Measurements from ENCODE around the gene PTPRF.

Gene PTPRF

GRCh38 chr1:43668956-43669355 is 138.3 kb downstream of the PTPRF start:
- no peak overlapping the region for H3K4me3 ChIP-seq (ENCODE audit: low read length)
- no peak overlapping the region for H3K27ac ChIP-seq (ENCODE audit: low read depth, low read length)
- H3K27me3 ChIP-seq (ENCODE audit: control insufficient read depth, insufficient read depth, low read length): no peaks in the 10 kb centered on the region
- H3K36me3 ChIP-seq (ENCODE audit: control insufficient read depth, insufficient read depth, low read length): peaks cover 58% of the 10 kb centered on the region
- H3K4me1 ChIP-seq (ENCODE audit: control insufficient read depth, insufficient read depth, low read length): no peaks in the 10 kb centered on the region
- no peak overlapping the region for H3K9ac ChIP-seq (ENCODE audit: low read length)

- Histone ChIP-seq H3K27me3 (ENCODE audit: control insufficient read depth, insufficient read depth, low read length) (no peaks in the 10 kb centered on the region), H3K4me3 (ENCODE audit: low read length) (no peak overlapping the region), H3K36me3 (ENCODE audit: control insufficient read depth, insufficient read depth, low read length) (peaks cover 56% of the 10 kb centered on the region), H3K4me1 (ENCODE audit: control insufficient read depth, insufficient read depth, low read length) (no peaks in the 10 kb centered on the region), H3K9ac (ENCODE audit: low read length) (no peak overlapping the region), H3K27ac (ENCODE audit: low read depth, low read length) (no peak overlapping the region)
Measured at GRCh38 chr1:43669878-43670277, 139.2 kb downstream of the PTPRF start.

DNA sequence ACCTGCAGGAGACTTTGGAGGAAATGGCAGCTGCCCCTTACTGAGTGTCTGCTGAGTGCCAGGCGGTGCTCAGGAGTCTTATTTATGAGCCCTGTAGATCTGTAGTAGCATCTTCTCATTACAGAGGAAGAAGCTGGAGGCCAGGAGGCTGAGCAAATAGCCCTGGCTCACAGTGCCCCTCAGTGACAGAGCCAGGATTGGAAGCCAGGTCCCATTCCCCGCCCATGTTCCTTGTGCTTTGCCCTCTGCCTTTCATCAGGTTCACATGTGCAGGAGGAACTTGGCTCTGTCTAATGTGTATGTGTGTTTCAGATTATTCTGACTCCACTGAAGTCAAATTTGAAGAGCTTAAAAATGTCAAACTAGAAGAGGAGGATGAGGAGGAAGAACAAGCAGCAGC is 140.5 kb downstream of the PTPRF start:
- Histone ChIP-seq H3K27ac (ENCODE audit: low read depth, low read length) (no peak overlapping the region), H3K27me3 (ENCODE audit: control insufficient read depth, insufficient read depth, low read length) (no peaks in the 10 kb centered on the region), H3K4me1 (ENCODE audit: control insufficient read depth, insufficient read depth, low read length) (no peaks in the 10 kb centered on the region), H3K4me3 (ENCODE audit: low read length) (no peak overlapping the region), H3K9ac (ENCODE audit: low read length) (no peak overlapping the region), H3K36me3 (ENCODE audit: control insufficient read depth, insufficient read depth, low read length) (peaks cover 57% of the 10 kb centered on the region)

DNA sequence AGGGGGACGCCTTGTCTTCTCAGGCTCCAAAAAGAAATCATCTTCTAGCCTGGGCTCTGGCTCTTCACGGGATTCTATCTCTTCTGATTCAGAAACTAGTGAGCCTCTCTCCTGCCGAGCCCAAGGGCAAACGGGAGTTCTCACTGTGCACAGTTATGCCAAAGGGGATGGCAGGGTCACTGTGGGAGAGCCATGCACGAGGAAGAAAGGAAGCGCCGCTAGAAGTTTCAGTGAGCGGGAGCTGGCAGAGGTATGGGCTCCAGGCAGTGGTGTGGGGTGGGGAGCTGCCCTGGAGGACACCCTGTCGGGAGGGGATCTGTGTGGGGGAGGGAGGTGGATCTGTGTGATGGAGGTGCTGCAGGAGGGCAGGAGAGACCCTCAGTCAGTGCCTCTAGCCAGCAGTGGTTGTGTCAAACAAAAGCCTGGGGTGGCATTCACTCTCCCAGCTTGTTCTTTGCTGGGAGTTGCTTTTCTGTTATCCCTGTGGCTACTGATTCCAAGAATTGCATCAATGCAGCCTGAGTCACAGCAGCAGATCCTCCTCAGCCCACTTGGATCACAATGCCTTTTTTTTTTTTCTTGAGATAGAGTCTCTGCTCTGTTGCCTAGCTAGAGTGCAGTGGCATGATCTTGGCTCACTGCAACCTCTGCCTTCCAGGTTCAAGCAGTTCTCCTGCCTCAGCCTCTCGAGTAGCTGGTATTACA is 141.1 kb downstream of the PTPRF start:
- no peaks in the 10 kb centered on the region for H3K27me3 ChIP-seq (ENCODE audit: control insufficient read depth, insufficient read depth, low read length)
- H3K36me3 ChIP-seq (ENCODE audit: control insufficient read depth, insufficient read depth, low read length): peaks cover 52% of the 10 kb centered on the region
- H3K9ac ChIP-seq (ENCODE audit: low read length): no peak overlapping the region
- H3K4me1 ChIP-seq (ENCODE audit: control insufficient read depth, insufficient read depth, low read length): no peaks in the 10 kb centered on the region
- no peak overlapping the region for H3K27ac ChIP-seq (ENCODE audit: low read depth, low read length)
- no peak overlapping the region for H3K4me3 ChIP-seq (ENCODE audit: low read length)

DNA sequence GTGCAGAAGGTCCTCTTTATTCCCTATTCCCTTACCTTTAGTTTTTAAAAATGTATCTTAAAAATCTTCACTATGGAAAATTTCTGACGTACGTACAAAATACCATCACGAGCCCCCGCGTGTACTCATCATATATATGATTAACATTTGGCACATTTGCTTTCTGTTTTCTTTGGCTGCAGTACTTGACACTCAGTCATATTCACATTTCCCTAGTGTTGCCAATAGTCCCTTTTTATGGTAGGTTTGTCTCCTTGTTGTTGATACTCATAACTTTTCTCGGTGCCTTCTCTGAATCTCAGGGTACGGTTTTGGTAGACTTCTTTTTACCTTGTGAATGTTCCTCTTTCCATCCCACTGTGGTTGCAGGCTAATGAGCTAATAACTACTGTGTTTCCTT is 142.6 kb downstream of the PTPRF start:
- Histone ChIP-seq H3K27me3 (ENCODE audit: control insufficient read depth, insufficient read depth, low read length) (no peaks in the 10 kb centered on the region), H3K27ac (ENCODE audit: low read depth, low read length) (no peak overlapping the region), H3K4me3 (ENCODE audit: low read length) (no peak overlapping the region), H3K4me1 (ENCODE audit: control insufficient read depth, insufficient read depth, low read length) (no peaks in the 10 kb centered on the region), H3K9ac (ENCODE audit: low read length) (no peak overlapping the region), H3K36me3 (ENCODE audit: control insufficient read depth, insufficient read depth, low read length) (peaks cover 44% of the 10 kb centered on the region)
